GM23338 (cell line): Measurements from ENCODE around the gene ENTPD6.

Experiments
- CTCF ChIP-seq, 2 experiments: fragments of 200-600 bp in 1 of 2; sonication (generic) in 1 of 2; conservative IDR thresholded peaks; 2 replicates each; pipeline versions ENCODE4 v1.5.1 to v1.6.1; 2016 to 2017; ENCODE audit warnings: antibody characterized with exemption in 2 of 2, low read depth in 2 of 2, mild to moderate bottlenecking in 2 of 2, moderate library complexity in 1 of 2
- EZH2 ChIP-seq: fragments of 200-600 bp; sonication (generic); IDR thresholded peaks from one replicate; pipeline ENCODE4 v1.8.0; 2017; ENCODE audit warnings: antibody characterized with exemption, mild to moderate bottlenecking, low read depth; ENCODE audit not compliant: unreplicated experiment
- EZH2phosphoT487 ChIP-seq: fragments of 200-600 bp; sonication (generic); IDR thresholded peaks from one replicate; pipeline ENCODE4 v1.8.1; 2018; ENCODE audit warnings: antibody characterized with exemption; ENCODE audit not compliant: unreplicated experiment
- POLR2AphosphoS5 ChIP-seq: IDR thresholded peaks from 2 replicates; pipeline ENCODE4 v1.6.1; 2016; ENCODE audit warnings: antibody characterized with exemption, low read depth

- TF ChIP-seq CTCF (conservative IDR thresholded peaks at IDR 0.05; ENCODE audit: low read depth in 2 of 2): no peak
- TF ChIP-seq POLR2AphosphoS5: no peak
- TF ChIP-seq EZH2: no peak
- no peak for TF ChIP-seq EZH2phosphoT487
Observed at GRCh38 chr20:25179439-25180089, 15.9 kb upstream of the ENTPD6 start.
